NCI-H2171 treated with DMSO at 0.1 percent for 48 hours (cell line): ENCODE results near the gene PTX4.

Source experiments
- DNase-seq: peaks from one replicate; lab custom pipeline; 2025; lab: John Stamatoyannopoulos, UW

PTX4 gene, protein sequence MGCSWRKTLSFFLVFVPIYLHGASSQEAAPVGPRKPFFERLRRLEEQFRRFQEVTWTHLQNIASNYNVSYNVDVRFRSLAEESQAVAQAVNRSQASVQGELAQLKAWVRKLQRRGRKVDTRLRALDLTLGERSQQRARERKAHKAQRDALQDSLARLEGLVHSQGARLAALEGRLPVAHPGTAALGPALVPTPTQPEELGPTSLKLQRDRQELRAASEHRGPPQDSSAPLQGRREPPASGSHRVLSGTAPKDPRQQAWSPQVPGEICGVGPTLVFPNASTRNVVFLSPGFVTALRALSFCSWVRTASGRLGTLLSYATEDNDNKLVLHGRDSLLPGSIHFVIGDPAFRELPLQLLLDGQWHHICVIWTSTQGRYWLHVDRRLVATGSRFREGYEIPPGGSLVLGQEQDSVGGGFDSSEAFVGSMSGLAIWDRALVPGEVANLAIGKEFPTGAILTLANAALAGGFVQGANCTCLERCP

DNA sequence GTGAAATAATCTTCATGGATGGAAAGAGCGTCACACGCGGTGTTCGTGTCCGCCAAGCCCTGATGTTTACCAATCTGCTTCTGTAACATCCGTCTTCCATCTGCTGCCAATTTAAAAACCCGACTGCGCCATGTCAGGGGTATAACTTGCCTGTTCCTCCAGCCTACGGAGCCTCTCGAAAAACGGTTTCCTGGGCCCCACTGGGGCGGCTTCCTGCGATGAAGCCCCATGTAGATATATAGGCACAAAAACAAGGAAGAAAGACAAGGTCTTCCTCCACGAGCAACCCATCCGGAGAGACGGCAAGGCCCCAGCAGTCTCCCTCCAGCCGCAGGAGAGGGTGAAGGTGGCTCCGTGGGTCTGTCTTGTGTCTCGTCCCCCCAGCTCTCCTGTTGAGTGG, at the start of gene PTX4:
Gene PTX4, minus strand, starts transcription at position 326 of the 400 bp plus-strand sequence. Its CDS starts 35 bp downstream, at position 291.
- DNase-seq = no peak

DNA sequence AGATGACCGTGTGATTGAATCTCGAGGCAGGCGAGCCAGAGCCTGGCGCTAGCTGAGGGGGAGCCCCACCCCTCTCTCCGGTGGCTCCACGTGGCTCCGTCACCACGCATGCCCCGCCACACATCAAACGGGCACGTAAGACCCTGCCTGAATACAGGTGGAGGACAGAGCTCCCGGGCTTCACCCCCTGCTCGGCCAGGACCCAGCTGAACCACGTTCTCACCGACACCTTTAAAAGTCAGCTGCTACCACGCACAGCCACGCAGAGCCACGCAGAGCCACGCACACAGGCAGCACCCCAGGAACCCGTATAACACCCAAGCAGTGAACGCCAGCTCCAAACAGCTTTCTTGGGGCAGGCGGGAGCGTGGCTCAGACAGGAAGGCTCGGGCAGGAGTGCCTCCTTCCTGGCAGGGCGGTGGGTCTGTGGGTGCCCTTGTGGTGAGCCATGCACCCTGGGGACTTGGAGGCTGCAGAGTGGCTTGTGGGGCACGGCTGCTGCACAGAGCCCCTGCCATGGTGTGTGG, 49.1 kb upstream of the PTX4 start:
- DNase-seq = no peak

DNA sequence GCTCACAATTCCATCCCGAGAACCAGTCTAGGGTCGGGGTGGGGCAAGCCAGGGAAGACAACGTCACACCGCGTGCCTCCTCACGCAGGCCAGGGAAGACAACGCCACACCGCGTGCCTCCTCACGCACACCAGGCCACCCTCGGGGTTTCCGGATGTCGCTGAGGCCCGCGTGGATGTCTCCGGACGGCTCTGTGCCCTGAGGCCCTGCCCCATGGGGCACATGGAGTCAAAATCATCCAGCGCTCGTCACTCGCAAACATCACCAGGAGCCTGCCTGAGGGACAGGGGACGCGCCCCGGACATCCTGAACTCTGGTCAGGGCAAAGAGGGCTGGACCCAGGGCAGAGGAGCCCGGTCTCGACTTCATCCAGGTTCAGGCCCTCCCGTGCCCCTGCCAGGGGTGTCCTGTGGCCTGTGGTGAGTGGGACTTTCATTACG, 48.4 kb upstream of the PTX4 start:
- no peak for DNase-seq

- no peak for DNase-seq
Measured at GRCh38 chr16:1536601-1537000, 47.9 kb upstream of the PTX4 start.

DNA sequence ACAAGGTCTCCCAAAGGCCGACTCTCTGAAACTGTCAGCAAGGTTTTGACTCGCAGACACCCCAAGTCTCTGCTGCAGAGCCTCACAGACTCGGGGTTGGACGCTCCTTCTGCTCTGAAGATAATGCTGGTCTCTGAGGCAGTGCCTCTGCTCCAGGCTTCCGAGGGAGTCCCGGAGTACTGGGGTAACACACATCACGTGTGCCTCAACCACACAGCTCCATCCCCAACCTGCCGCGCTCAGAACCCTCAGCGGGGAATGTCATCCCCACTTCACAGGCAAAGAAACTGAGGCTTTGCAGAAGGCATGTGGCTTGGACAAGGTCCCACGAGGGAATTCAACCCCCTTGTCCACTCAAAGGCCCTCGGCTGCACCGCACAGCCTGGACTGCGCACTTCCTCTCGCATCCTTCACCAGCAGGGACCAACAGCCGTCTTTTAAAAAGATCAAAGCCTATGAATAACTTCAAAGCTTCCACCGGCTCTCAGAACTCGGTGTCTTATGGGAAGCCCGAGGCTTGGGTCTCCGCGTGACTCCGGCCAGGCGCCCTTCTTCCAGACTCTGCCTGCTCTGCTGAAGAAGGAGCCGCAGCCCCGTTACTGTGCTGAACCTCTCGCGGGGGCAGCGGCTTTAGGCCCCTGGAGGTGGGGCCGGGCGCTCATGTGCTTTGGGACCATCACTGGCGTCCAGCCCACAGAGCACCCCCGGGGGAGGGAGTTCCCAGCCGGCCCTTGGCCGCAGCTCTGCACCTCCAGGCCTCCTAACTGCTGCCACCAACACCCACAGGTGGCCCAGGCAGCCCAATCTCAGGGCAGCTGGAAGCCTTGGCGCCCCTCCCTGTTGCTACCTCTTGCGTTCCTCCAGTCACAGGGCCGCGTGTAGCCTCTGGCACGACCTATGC, 46.9 kb upstream of the PTX4 start:
- no peak for DNase-seq

DNA sequence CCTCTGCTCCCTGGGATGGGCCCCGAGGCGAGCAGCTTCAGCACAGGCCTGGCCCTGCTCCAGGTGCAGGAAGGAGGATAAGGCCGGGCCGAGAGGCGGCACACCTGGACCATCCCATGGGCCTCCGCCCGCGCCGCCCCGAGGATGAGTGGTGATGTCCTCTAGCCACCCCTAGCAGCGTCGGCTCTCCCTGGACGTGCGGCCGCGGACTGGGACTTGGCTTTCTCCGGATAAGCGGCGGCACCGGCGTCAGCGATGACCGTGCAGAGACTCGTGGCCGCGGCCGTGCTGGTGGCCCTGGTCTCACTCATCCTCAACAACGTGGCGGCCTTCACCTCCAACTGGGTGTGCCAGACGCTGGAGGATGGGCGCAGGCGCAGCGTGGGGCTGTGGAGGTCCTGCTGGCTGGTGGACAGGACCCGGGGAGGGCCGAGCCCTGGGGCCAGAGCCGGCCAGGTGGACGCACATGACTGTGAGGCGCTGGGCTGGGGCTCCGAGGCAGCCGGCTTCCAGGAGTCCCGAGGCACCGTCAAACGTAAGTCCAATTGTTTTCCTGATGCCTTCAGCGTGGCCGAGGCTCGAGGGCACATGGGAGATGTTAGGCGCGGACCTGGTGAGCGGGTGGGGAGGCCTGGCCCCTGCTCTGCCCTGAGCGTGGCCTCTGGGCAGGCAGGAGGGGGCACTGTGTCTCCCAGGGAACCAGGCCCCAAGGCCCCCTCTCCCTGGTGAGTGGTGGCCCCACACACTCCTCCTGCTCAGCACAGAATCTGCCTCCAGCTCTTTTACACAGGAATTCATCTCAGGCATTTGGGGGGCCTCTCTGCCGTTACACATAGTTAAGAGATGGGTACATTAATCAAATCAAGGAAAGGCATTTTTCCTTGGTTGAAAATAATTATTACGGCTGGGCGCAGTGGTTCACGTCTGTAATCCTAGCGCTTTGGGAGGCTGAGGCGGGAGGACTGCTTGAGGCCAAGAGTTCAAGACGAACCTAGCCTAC, 45.6 kb upstream of the PTX4 start:
- no peak for DNase-seq

DNA sequence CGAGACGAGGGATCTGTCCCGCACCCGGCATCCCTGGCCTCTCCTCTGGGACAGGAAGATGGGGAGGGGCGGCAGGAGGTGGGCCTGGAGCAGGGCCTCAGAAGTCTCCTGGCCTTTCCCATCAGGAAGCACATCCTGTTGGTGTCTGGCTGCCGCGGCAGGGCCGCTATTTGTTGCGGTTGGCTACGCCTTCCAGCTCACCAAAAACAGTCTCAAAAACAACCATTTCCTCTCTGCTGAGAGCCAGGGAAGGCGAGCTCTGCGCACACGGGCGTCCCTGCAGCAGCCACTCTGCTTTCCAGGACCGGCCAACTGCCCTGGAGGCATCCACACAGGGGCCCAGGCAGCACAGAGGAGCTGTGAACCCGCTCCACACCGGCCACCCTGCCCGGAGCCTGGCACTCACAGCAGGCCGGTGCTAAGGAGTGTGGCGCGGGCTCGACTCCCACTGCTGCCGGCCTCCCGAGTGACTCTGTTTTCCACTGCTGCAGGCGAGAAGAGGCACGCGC, 44.8 kb upstream of the PTX4 start, which contains the start of gene TMEM204:
Gene TMEM204, plus strand, starts transcription at position 224 of the 509 bp plus-strand sequence. CDS start 610 bp downstream, outside the sequence.
- DNase-seq = no peak

DNA sequence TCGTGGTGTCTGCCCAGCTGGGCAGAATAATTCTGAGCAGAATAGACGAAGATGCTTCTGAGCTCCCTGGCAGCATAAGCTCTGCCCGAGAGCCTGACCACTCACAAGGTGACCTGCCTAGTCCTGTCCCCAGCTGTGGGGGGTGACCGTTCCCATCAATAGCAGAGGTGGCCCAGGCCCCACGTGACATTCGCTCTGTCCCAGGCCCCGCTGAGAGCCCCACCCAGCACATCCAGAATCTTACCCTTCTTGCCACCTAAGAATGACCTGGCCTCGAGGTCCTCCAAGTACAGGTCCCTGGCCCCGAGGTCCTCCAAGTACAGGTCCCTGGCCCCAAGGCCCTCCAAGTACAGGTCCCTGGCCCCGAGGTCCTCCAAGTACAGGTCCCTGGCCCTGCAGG, 44.0 kb upstream of the PTX4 start:
- no peak for DNase-seq

DNA sequence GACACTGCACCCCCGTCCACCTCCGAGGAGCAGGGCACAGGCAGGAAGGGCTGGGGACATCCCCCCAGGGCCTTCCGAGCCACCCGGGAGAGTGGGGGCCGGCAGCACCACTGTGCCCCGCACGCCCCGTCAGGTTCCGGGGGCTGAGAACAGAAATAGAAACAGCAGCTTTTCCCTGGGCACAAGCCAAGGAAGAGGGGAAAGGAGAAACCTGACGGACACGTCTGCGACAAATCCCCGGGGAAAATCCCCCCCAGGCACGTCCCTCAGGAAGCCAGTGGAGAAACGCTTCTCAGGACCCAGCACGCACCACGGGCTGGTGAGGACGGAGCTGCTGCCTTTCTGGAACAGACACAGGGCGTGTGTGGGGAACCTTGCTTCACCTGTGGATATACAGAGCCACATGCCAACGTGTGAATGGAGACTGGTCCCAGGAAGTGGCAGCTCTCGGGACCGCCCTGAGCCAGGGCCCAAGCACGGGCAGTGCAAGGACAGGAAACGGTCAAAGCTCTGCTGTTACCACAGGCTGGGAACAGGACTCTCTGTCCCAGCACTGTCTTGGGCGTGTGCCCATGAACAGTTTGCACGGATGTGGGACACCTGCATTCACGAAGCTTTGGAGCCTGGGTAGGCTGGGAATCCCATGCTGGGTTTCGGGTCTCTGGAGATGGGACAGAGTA, 43.5 kb upstream of the PTX4 start:
- DNase-seq = no peak

DNA sequence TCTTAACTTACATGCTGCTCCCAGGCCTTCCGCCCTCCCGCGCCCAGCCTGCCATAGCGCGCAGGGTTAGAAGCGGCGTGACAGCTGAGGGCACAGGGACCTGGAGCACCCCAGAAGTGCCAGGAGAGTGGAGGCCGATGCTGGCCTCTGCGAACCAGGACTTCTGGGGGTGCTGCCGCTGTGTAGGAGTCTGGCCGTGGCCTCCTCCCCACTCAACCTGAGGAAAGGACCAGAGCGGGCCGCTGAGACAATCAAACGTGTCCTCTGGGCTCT, 42.8 kb upstream of the PTX4 start:
- DNase-seq = no peak

DNA sequence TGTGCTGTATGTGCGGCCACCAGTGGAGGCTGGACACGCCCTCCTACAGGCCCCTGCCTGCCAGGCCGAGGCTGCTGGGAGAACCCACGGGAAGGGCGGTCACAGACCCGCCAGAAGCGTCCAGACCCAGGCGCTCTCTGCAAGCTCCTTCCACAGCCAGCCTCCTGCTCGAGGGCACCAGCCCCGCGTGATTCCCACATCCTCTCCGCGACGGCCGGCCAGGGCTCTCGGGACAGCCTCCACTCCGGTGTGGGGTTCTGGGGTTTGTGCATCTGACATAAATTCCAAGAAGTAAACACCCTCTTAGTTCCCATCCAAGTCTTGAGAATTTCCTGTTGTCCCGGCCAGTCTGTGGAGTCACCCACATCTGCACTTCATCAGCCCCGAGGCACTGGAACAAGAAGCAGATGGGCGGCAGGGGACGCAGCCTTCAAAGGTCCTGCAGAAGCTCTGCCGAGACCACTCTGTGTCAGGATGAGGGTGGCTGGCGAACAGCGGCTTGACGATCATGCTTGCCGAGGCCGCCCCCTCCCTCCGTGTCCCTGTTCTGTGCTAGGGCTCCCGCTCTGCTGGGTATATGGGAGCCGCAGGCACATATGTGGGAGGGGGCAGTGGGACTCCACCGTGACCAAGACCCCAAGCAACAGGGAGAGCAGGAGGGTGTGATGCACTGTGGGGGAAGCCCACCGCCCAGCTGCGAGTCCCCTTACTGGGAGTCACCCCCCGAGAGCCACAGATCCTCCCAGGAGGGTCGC, 42.3 kb upstream of the PTX4 start:
- no peak for DNase-seq

DNA sequence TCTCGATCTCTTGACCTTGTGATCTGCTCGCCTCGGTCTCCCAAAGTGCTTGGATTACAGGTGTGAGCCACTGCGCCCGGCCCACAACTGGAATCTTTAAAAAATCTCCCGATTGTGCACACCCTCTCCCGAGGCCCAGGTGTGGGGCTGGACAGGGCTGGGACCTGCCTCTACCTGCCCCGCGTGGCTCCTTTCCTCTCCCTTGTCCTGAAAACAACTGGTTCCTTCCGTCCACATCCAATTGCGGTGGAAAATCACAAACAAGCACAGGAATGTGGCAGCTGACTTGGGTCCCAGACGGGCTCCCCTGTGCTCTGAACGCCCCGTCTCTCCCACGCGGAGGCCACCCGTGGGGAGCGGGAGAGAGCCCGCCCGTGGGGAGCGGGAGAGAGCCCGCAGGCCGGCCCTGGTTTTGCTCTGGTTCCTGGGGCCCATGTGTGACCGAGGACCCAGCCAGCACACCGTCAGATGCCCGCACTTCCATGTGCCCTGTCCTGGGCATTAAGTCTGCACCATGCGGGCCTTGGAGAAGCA, 41.7 kb upstream of the PTX4 start:
- DNase-seq = no peak

GRCh38 chr16:1528921-1529537, 40.3 kb upstream of the PTX4 start:
- no peak for DNase-seq

GRCh38 chr16:1527836-1528811, 39.4 kb upstream of the PTX4 start:
- DNase-seq = no peak

GRCh38 chr16:1526608-1527555, 38.1 kb upstream of the PTX4 start:
- DNase-seq = no peak

DNA sequence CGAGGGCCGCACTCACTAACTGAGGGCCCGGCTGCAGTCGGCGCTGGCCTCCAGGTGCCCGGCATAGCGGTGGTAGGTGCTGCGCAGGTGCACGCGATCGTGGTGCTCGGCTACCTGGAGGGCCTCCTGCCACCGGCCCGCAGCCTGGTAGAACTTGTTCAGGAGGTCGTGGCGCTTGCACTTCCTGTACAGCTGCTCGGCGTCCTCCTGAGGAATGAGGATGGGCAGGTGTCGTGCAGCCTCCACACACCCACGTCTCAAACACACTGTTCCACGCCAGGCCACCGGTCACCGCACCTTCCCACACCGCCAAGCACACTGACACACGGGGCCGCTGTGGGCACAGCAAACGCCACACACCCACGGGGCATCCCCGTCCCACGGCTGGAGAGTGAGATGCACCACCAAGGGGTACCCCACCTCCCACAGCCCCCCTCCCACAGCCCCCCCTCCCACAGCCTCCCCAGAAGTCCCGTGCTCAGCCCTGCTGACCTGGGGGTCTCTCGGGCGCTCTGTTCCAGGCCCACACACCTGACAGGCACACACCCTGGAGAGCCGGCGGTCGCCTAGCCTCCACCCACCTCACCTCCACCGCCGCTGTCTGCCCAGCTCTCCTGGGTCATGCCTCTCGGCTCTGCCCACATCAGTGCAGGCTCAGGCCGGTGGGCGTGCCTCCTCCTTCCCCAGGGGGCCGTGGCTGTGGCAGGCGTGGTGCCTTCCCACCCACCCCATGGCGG, 37.3 kb upstream of the PTX4 start:
- no peak for DNase-seq
